ENCODE data around the gene CGN.

The CGN gene

GRCh38 chr1:151524736-151525135, 13.5 kb downstream of the CGN start:
- DNase-seq: no peak

- no peak for DNase-seq
Measured at GRCh38 chr1:151526735-151527525, 15.7 kb downstream of the CGN start.

GRCh38 chr1:151529211-151529702, 18.1 kb downstream of the CGN start:
- no peak for DNase-seq

- DNase-seq: no peak
Measured at GRCh38 chr1:151529781-151530180, 18.6 kb downstream of the CGN start.

- no peak for DNase-seq
Measured at GRCh38 chr1:151530461-151530860, 19.3 kb downstream of the CGN start.

GRCh38 chr1:151533870-151534269, 22.7 kb downstream of the CGN start:
- no peak for DNase-seq

GRCh38 chr1:151534662-151535278, 23.6 kb downstream of the CGN start:
- DNase-seq: peak; percentile 53

GRCh38 chr1:151535326-151536271, 24.4 kb downstream of the CGN start:
- no peak for DNase-seq

- no peak for DNase-seq
Measured at GRCh38 chr1:151536499-151536898, 25.3 kb downstream of the CGN start.

- DNase-seq: no peak
Measured at GRCh38 chr1:151537112-151537511, 25.9 kb downstream of the CGN start.

- DNase-seq: no peak
Measured at GRCh38 chr1:151539321-151540020, 28.3 kb downstream of the CGN start.

GRCh38 chr1:151540021-151540981, 29.1 kb downstream of the CGN start, which contains the start of gene TUFT1:
Gene TUFT1, plus strand, starts transcription at chr1:151540309. Its CDS starts 58 bp downstream, at chr1:151540367.
- peak; percentile 92 for DNase-seq

GRCh38 chr1:151540982-151541377, 29.8 kb downstream of the CGN start:
- no peak for DNase-seq

GRCh38 chr1:151541752-151542151, 30.6 kb downstream of the CGN start:
- DNase-seq: no peak

- no peak for DNase-seq
Measured at GRCh38 chr1:151542710-151543129, 31.5 kb downstream of the CGN start.

- no peak for DNase-seq
Measured at GRCh38 chr1:151545542-151545941, 34.4 kb downstream of the CGN start.

GRCh38 chr1:151546011-151546925, 35.1 kb downstream of the CGN start:
- no peak for DNase-seq

GRCh38 chr1:151547119-151547899, 36.1 kb downstream of the CGN start:
- DNase-seq: no peak

GRCh38 chr1:151547900-151548230, 36.7 kb downstream of the CGN start:
- DNase-seq: no peak
